HEK293 (cell line): Measurements from ENCODE around the gene PLEKHG7.
A peak's percentile ranks its signal among the peaks of the same experiment; 100 is the strongest.

Experiments
- CTCF ChIA-PET: fragments of 350-600 bp; formaldehyde crosslinking; extraction: SDS; loops from one replicate; lab custom pipeline; 2021; ENCODE audit warnings: antibody characterized with exemption; lab: Yijun Ruan, JAX
- POLR2A ChIA-PET: fragments of 300-600 bp; formaldehyde crosslinking; extraction: SDS; loops from one replicate; lab custom pipeline; 2020; ENCODE audit warnings: antibody characterized with exemption, inconsistent platforms; lab: Yijun Ruan, JAX
- H3K27ac ChIP-seq: fragments of 200-500 bp; sonication (Bioruptor generic); 2 replicates; pipeline ENCODE4 v1.5.1; 2014; ENCODE audit warnings: low read depth, low read length, control low read depth, inconsistent platforms; ENCODE audit errors: extremely low read depth
- H3K36me3 ChIP-seq, 2 experiments: fragments of 200-500 bp in 1 of 2; sonication (Bioruptor generic) in 1 of 2; 1 replicate in 1 of 2; 2 replicates in 1 of 2; pipeline ENCODE4 v1.5.1; 2014 to 2017; ENCODE audit warnings: inconsistent platforms in 2 of 2, low read length in 2 of 2; ENCODE audit not compliant: control insufficient read depth in 2 of 2, insufficient read depth in 1 of 2
- H3K4me1 ChIP-seq: fragments of 200-500 bp; sonication (Bioruptor generic); 2 replicates; pipeline ENCODE4 v1.5.1; 2014; ENCODE audit warnings: mild to moderate bottlenecking, low read length, inconsistent platforms; ENCODE audit not compliant: control insufficient read depth, insufficient read depth
- H3K4me3 ChIP-seq: 2 replicates; pipeline ENCODE4 v1.5.1; 2011; ENCODE audit warnings: low read depth, mild to moderate bottlenecking, control low read depth, low read length, moderate library complexity
- H3K9me3 ChIP-seq: fragments of 200-500 bp; sonication (Bioruptor generic); 2 replicates; pipeline ENCODE4 v1.5.1; 2014; ENCODE audit warnings: low read depth, low read length, inconsistent platforms; ENCODE audit not compliant: control insufficient read depth, insufficient read depth
- BCL11B ChIP-seq: fragments of 450-650 bp; formaldehyde crosslinking; IDR thresholded peaks from 2 replicates; pipeline ENCODE4 v1.5.1; 2016; ENCODE audit warnings: low read depth, missing biosample characterization, missing genetic modification characterization
- PRDM6 ChIP-seq: fragments of 450-650 bp; formaldehyde crosslinking; IDR thresholded peaks from 2 replicates; pipeline ENCODE4 v1.5.1; 2017; ENCODE audit warnings: missing biosample characterization, missing genetic modification characterization
- REST ChIP-seq: fragments of 450-650 bp; formaldehyde crosslinking; IDR thresholded peaks from 2 replicates; pipeline ENCODE4 v1.5.1; 2016; ENCODE audit warnings: missing biosample characterization, missing genetic modification characterization
- TRIM28 ChIP-seq: IDR thresholded peaks from 2 replicates; pipeline ENCODE4 v1.6.1; 2011; ENCODE audit warnings: low read length, control low read depth, borderline replicate concordance
- ZBTB17 ChIP-seq: fragments of 450-650 bp; formaldehyde crosslinking; IDR thresholded peaks from 2 replicates; pipeline ENCODE4 v1.5.1; 2016; ENCODE audit warnings: missing biosample characterization, missing genetic modification characterization
- ZBTB20 ChIP-seq: fragments of 450-650 bp; formaldehyde crosslinking; IDR thresholded peaks from 2 replicates; pipeline ENCODE4 v1.5.1; 2016; ENCODE audit warnings: missing biosample characterization, missing genetic modification characterization
- ZBTB26 ChIP-seq: fragments of 450-650 bp; formaldehyde crosslinking; optimal IDR thresholded peaks from 2 replicates; pipeline ENCODE3; 2016; ENCODE audit warnings: missing biosample characterization, mild to moderate bottlenecking, missing genetic modification characterization
- ZEB2 ChIP-seq: fragments of 450-650 bp; formaldehyde crosslinking; IDR thresholded peaks from 2 replicates; pipeline ENCODE4 v1.5.1; 2016; ENCODE audit warnings: missing biosample characterization, missing genetic modification characterization
- ZNF214 ChIP-seq: fragments of 450-650 bp; formaldehyde crosslinking; IDR thresholded peaks from 2 replicates; pipeline ENCODE4 v1.5.1; 2017; ENCODE audit warnings: missing biosample characterization, mild to moderate bottlenecking, missing genetic modification characterization, borderline replicate concordance
- ZNF24 ChIP-seq: fragments of 450-650 bp; formaldehyde crosslinking; IDR thresholded peaks from 2 replicates; pipeline ENCODE4 v1.5.1; 2016; ENCODE audit warnings: missing biosample characterization, missing genetic modification characterization
- ZNF423 ChIP-seq: fragments of 450-650 bp; formaldehyde crosslinking; IDR thresholded peaks from 2 replicates; pipeline ENCODE4 v1.5.1; 2016; ENCODE audit warnings: missing biosample characterization, missing genetic modification characterization
- ZNF558 ChIP-seq: fragments of 450-650 bp; formaldehyde crosslinking; IDR thresholded peaks from 2 replicates; pipeline ENCODE4 v1.5.1; 2016; ENCODE audit warnings: missing biosample characterization, missing genetic modification characterization
- ZNF571 ChIP-seq: fragments of 450-650 bp; formaldehyde crosslinking; IDR thresholded peaks from 2 replicates; pipeline ENCODE4 v1.5.0; 2017; ENCODE audit warnings: missing biosample characterization, missing genetic modification characterization
- ZNF645 ChIP-seq: fragments of 450-650 bp; formaldehyde crosslinking; IDR thresholded peaks from 2 replicates; pipeline ENCODE4; 2016; ENCODE audit warnings: missing biosample characterization, missing genetic modification characterization
- ZNF76 ChIP-seq: fragments of 450-650 bp; formaldehyde crosslinking; IDR thresholded peaks from 2 replicates; pipeline ENCODE4; 2016; ENCODE audit warnings: low read depth, missing biosample characterization, missing genetic modification characterization, borderline replicate concordance
- ZNF791 ChIP-seq: fragments of 450-650 bp; formaldehyde crosslinking; IDR thresholded peaks from 2 replicates; pipeline ENCODE4 v1.5.1; 2016; ENCODE audit warnings: missing biosample characterization, missing genetic modification characterization

The PLEKHG7 gene

GRCh38 chr12:92735131-92735721 is 32.4 kb downstream of the PLEKHG7 start (continued):
- TF ChIP-seq REST (tag by site-specific recombination) (no peak), ZEB2 (peak; percentile 90), TRIM28 (peak; percentile 52; the same call in 1 of the 2 replicates), ZNF558 (tag by site-specific recombination) (peak; percentile 45; the same call in 1 of the 2 replicates), ZNF24 (tag by site-specific recombination) (peak; percentile 74; the same call in 1 of the 2 replicates), ZBTB17 (tag by site-specific recombination) (peak; percentile 71), ZNF791 (tag by site-specific recombination) (no peak), PRDM6 (tag by site-specific recombination) (peak; percentile 89), BCL11B (tag by site-specific recombination) (no peak), ZNF645 (tag by site-specific recombination) (no peak)

- CTCF ChIA-PET: interaction anchor here (0.7 kb wide), 1 partner anchor 771 kb away, joined by 3 read pairs; no protein-coding TSS in a partner anchor
- POLR2A ChIA-PET: no interaction called here
- no peak overlapping the region for H3K27ac ChIP-seq
- TF ChIP-seq ZBTB26 (no peak), ZNF214 (no peak), ZNF571 (no peak), ZNF76 (tag by site-specific recombination) (no peak), ZNF423 (tag by site-specific recombination) (no peak), ZBTB20 (no peak)
- no peak overlapping the region for H3K4me3 ChIP-seq
- peaks cover 4% of the 10 kb centered on the region; the same call in 1 of the 2 replicates for H3K4me1 ChIP-seq
- no peaks in the 10 kb centered on the region for H3K36me3 ChIP-seq
- H3K9me3 ChIP-seq: no peaks in the 10 kb centered on the region
These were observed 33.8 kb downstream of the PLEKHG7 start for GRCh38 chr12:92736605-92737004.
